Mesodermal cell (in vitro differentiated cells): ENCODE measurements around the gene TGIF1.

Experiments
- H3K27ac ChIP-seq: 2 replicates; pipeline ENCODE4 v1.7.0; 2013; ENCODE audit warnings: mild to moderate bottlenecking, low read depth, low read length, moderate library complexity; ENCODE audit not compliant: severe bottlenecking
- H3K36me3 ChIP-seq: 2 replicates; pipeline ENCODE4 v1.7.1; 2013; ENCODE audit warnings: mild to moderate bottlenecking, low read length, moderate library complexity; ENCODE audit not compliant: control insufficient read depth, insufficient read depth
- H3K4me1 ChIP-seq: one replicate; pipeline ENCODE4 v1.7.1; 2013; ENCODE audit warnings: mild to moderate bottlenecking, low read length; ENCODE audit not compliant: insufficient read depth, control insufficient read depth, poor library complexity, severe bottlenecking
- H3K4me3 ChIP-seq: 2 replicates; pipeline ENCODE4 v1.7.0; 2013; ENCODE audit warnings: low read length, control low read depth, mild to moderate bottlenecking; ENCODE audit not compliant: insufficient read depth, poor library complexity, severe bottlenecking; ENCODE audit errors: extremely low read depth
- H3K9me3 ChIP-seq: 2 replicates; pipeline ENCODE4 v1.7.1; 2013; ENCODE audit warnings: mild to moderate bottlenecking, low read length, moderate library complexity; ENCODE audit not compliant: control insufficient read depth
- WGBS, 2 experiments: methylation state at CpG; one replicate each; pipeline ENCODE4 v1.1.5; 2013; ENCODE audit warnings: missing lambda C conversion rate in 2 of 2; ENCODE audit not compliant: insufficient coverage in 2 of 2; 5-methylcytosine and 5-hydroxymethylcytosine counted together

TGIF1 gene

GRCh38 chr18:3482258-3482657, 32.3 kb downstream of the TGIF1 start:
- H3K4me1 ChIP-seq: peaks cover 3% of the 10 kb centered on the region
- no peaks in the 10 kb centered on the region for H3K36me3 ChIP-seq
- H3K4me3 ChIP-seq: no peak overlapping the region
- H3K27ac ChIP-seq: no peak overlapping the region
- no peaks in the 10 kb centered on the region for H3K9me3 ChIP-seq
- WGBS, 2 experiments: 100% methylated on average over 1 of the region's 3 CpGs; no CpG with 5 or more reads in 1 of the 2 experiments

- 85 to 86% methylated on average over 5 of the region's 9 CpGs for WGBS, 2 experiments
- no peak overlapping the region for H3K27ac ChIP-seq
- peaks cover 3% of the 10 kb centered on the region for H3K4me1 ChIP-seq
- H3K4me3 ChIP-seq: no peak overlapping the region
- H3K9me3 ChIP-seq: no peaks in the 10 kb centered on the region
- H3K36me3 ChIP-seq: no peaks in the 10 kb centered on the region
These were observed 35.5 kb downstream of the TGIF1 start for GRCh38 chr18:3485153-3486149.

- Histone ChIP-seq H3K4me3 (no peak overlapping the region), H3K9me3 (no peaks in the 10 kb centered on the region), H3K27ac (no peak overlapping the region), H3K36me3 (no peaks in the 10 kb centered on the region), H3K4me1 (peaks cover 3% of the 10 kb centered on the region)
- WGBS, 2 experiments: 84 to 91% methylated on average over 7 of the region's 7 CpGs
These were observed 36.5 kb downstream of the TGIF1 start for GRCh38 chr18:3486512-3486911.

GRCh38 chr18:3489462-3489861, 39.5 kb downstream of the TGIF1 start:
- H3K9me3 ChIP-seq: no peaks in the 10 kb centered on the region
- WGBS, 2 experiments: 80 to 100% methylated on average over 1 to 2 of the region's 6 CpGs
- no peak overlapping the region for H3K4me3 ChIP-seq
- H3K27ac ChIP-seq: no peak overlapping the region
- H3K36me3 ChIP-seq: no peaks in the 10 kb centered on the region
- no peaks in the 10 kb centered on the region for H3K4me1 ChIP-seq

DNA sequence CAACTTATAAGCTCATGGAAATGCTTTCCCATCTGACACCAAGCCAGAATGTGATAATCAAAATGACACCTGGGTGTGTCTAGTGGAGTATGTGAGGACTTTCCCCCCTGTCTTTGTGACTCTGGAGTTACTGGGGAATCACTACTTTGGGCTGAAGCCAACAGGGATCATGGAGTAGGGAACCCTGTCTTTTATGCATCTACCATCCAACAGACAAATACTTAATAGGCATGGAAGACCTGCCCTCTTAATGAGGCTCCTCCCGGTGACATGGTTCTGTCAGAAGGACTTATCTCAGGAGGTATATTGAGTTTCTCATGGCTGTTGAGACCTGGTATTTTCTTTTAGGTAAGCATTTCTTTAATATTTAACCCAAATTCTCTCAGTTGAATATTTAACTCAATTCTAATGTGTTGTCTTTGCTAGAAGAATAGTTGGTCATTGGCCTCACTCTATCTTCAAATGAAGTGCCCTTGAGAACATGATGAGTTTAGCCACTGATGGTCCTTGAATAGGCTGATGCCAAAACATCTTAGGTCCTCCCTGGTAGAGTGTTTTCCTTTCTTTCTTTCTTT, 42.1 kb downstream of the TGIF1 start:
- H3K27ac ChIP-seq: no peak overlapping the region
- no peaks in the 10 kb centered on the region for H3K4me1 ChIP-seq
- 60% methylated on average over 1 of the region's 1 CpG; no CpG with 5 or more reads in 1 of the 2 experiments for WGBS, 2 experiments
- H3K36me3 ChIP-seq: no peaks in the 10 kb centered on the region
- H3K9me3 ChIP-seq: no peaks in the 10 kb centered on the region
- no peak overlapping the region for H3K4me3 ChIP-seq

GRCh38 chr18:3492721-3493120, 42.7 kb downstream of the TGIF1 start:
- Histone ChIP-seq H3K4me3 (no peak overlapping the region), H3K4me1 (no peaks in the 10 kb centered on the region), H3K36me3 (no peaks in the 10 kb centered on the region), H3K27ac (no peak overlapping the region), H3K9me3 (no peaks in the 10 kb centered on the region)
- no CpG with 5 or more reads among the region's 2 CpGs for WGBS, 2 experiments

- 89 to 92% methylated on average over 7 to 8 of the region's 9 CpGs for WGBS, 2 experiments
These were observed 43.7 kb downstream of the TGIF1 start for GRCh38 chr18:3493501-3494244.

DNA sequence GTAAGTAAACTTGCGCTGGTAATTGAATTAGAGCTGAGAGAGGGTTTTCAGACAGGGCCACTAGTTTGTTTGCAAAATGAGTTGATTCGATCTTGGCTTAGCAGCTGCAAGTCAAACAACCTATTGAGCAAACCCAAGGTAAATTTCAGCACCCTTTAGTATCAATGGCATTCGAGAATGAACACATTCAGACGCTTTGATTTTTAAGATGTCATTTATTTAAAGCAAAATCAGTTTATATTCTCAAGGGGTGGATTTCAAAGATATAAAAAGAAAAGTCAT, 44.2 kb downstream of the TGIF1 start:
- H3K4me3 ChIP-seq: no peak overlapping the region
- 88 to 92% methylated on average over 1 to 2 of the region's 4 CpGs for WGBS, 2 experiments

More at GRCh38 chr18:3493501-3494244, 43.7 kb downstream of the TGIF1 start:
- no peaks in the 10 kb centered on the region for H3K36me3 ChIP-seq
- no peaks in the 10 kb centered on the region for H3K9me3 ChIP-seq
- no peaks in the 10 kb centered on the region for H3K4me1 ChIP-seq
- H3K27ac ChIP-seq: no peak overlapping the region
- H3K4me3 ChIP-seq: no peak overlapping the region

GRCh38 chr18:3494569-3494968, 44.6 kb downstream of the TGIF1 start:
- no peak overlapping the region for H3K4me3 ChIP-seq
- H3K4me1 ChIP-seq: no peaks in the 10 kb centered on the region
- 86% methylated on average over 2 of the region's 5 CpGs; no CpG with 5 or more reads in 1 of the 2 experiments for WGBS, 2 experiments
- H3K9me3 ChIP-seq: no peaks in the 10 kb centered on the region
- H3K27ac ChIP-seq: no peak overlapping the region
- no peaks in the 10 kb centered on the region for H3K36me3 ChIP-seq

More for the DNA sequence above, 44.2 kb downstream of the TGIF1 start:
- H3K36me3 ChIP-seq: no peaks in the 10 kb centered on the region
- no peaks in the 10 kb centered on the region for H3K4me1 ChIP-seq
- H3K27ac ChIP-seq: no peak overlapping the region
- no peaks in the 10 kb centered on the region for H3K9me3 ChIP-seq

DNA sequence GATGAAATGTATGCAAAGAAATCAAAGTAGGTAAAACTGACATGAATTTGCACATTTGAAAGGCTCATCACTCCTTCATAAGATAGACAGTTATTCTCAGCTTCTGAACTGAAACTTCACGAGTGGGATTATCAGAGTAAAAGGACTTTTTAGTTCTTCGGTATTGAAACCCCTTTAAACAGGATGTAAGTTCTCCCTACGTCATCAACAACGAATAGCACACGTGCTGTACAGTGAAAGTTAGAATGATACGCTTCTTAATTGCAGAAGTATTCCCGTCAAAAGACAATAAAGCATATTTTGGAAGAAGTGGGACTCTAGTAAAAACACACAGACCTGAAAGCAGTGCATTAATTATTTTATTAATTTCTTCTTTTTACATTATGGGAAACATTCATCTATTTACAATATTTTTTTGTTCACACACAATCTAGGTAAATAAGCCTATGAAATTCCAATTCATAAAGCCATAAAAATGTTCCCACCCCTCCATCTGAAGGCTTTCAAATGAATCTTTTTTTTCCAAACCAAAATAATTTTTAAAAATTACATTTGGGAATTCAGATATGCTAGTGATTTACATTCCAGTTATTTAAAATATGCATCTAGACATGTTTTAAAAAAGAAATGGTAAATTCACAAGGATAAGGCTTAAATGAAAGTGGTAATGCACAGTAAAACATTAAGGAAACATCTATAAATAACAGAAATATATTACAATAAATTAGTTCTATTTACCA, 45.9 kb downstream of the TGIF1 start:
- Histone ChIP-seq H3K4me1 (peaks cover 8% of the 10 kb centered on the region), H3K4me3 (no peak overlapping the region), H3K36me3 (no peaks in the 10 kb centered on the region), H3K27ac (no peak overlapping the region), H3K9me3 (no peaks in the 10 kb centered on the region)
- 92 to 94% methylated on average over 2 to 6 of the region's 7 CpGs for WGBS, 2 experiments
